C4-2B (cell line): Measurements from ENCODE around the gene BACH1.

Source experiments
- H3K27ac ChIP-seq: fragments of 450-650 bp; 2 replicates; pipeline ENCODE4 v1.5.1; 2017
- CTCF ChIP-seq: fragments of 450-650 bp; conservative IDR thresholded peaks from 2 replicates; pipeline ENCODE4 v1.5.1; 2017; ENCODE audit warnings: mild to moderate bottlenecking
- ZFX ChIP-seq: fragments of 450-650 bp; IDR thresholded peaks from 2 replicates; pipeline ENCODE4 v1.6.1; 2017

BACH1 gene

GRCh38 chr21:29302359-29302875, 3.7 kb downstream of the BACH1 start:
- no peak overlapping the region for H3K27ac ChIP-seq
- TF ChIP-seq ZFX (no peak), CTCF (no peak)

GRCh38 chr21:29303288-29303687, 4.6 kb downstream of the BACH1 start:
- no peak overlapping the region for H3K27ac ChIP-seq
- TF ChIP-seq CTCF, result no peak
- TF ChIP-seq ZFX, result no peak

- no peak overlapping the region for H3K27ac ChIP-seq
- no peak for TF ChIP-seq CTCF
Observed at GRCh38 chr21:29304597-29304996, 5.9 kb downstream of the BACH1 start.

- no peak overlapping the region for H3K27ac ChIP-seq
- TF ChIP-seq ZFX (no peak), CTCF (no peak)
Observed at GRCh38 chr21:29305068-29305467, 6.3 kb downstream of the BACH1 start.

GRCh38 chr21:29305561-29305960, 6.8 kb downstream of the BACH1 start:
- no peak overlapping the region for H3K27ac ChIP-seq
- no peak for TF ChIP-seq ZFX

GRCh38 chr21:29306920-29307319, 8.2 kb downstream of the BACH1 start:
- TF ChIP-seq CTCF (no peak), ZFX (no peak)
- no peak overlapping the region for H3K27ac ChIP-seq

- TF ChIP-seq ZFX, result no peak
- TF ChIP-seq CTCF, result no peak
- no peak overlapping the region for H3K27ac ChIP-seq
Observed at GRCh38 chr21:29307718-29308455, 9.2 kb downstream of the BACH1 start.

GRCh38 chr21:29308456-29308783, 9.7 kb downstream of the BACH1 start:
- H3K27ac ChIP-seq, result no peak overlapping the region

More at GRCh38 chr21:29308456-29308783, 9.7 kb downstream of the BACH1 start:
- TF ChIP-seq ZFX (no peak), CTCF (no peak)
